HS-27A (cell line): ENCODE data around the gene HBM.
"Not testable (repeated sequence)": the region's sequence is repeated elsewhere in the genome, so short reads cannot be mapped to it uniquely, and the experiment has no call there.

Experiments
- DNase-seq: peaks from one replicate; pipeline ENCODE4 v3.0.0-alpha.2; 2012; ENCODE audit warnings: low read depth, missing footprints

Gene HBM

DNA sequence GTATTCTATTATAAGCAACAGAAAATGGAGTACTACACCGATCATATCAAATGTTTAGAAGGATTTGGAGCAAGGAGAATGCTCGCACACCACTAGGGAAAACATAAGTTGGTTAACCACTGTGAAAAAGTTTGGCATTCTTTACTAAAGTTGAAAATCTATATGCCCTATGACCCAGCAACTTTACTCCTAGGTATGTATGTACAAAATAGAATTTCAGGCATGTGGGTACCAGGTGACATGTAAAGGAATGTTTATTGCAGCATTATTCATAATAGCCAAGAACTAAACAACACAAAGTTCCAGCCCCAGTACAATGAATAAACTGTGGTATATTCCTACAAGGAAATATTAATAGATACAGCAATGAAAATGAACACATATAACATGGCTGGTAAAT lies 19.1 kb upstream of the HBM start:
- DNase-seq: no peak

DNA sequence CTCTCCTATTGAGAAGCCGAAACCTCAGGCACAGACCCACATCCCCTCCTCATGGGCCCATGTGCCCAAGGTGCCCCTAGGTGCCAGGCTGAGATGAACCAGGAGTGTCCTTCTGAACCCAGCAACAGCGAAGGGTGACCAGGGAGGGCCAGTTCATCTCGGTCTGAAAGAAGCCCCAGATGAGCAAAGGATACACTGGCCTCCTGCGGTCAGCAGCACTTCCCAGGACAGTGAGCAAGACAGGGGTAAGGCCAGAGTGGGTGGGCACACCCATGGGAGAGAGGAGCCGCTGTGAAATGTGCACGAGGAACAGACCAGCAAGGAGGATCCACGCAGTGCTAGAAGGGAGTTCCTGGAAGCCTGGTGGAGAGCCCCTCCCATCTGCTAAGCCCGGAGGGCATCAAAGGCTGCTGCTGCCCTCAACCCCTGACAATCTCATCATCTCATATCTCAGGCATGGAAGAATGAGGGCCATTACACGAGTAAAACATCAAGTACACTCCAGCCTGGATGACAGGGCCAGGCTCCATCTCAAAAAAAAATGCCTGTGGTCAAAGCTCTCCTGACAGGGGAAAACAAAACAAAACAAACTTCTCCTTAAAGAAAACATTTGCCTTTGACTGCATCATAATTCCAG lies 16.6 kb upstream of the HBM start:
- no peak for DNase-seq

DNA sequence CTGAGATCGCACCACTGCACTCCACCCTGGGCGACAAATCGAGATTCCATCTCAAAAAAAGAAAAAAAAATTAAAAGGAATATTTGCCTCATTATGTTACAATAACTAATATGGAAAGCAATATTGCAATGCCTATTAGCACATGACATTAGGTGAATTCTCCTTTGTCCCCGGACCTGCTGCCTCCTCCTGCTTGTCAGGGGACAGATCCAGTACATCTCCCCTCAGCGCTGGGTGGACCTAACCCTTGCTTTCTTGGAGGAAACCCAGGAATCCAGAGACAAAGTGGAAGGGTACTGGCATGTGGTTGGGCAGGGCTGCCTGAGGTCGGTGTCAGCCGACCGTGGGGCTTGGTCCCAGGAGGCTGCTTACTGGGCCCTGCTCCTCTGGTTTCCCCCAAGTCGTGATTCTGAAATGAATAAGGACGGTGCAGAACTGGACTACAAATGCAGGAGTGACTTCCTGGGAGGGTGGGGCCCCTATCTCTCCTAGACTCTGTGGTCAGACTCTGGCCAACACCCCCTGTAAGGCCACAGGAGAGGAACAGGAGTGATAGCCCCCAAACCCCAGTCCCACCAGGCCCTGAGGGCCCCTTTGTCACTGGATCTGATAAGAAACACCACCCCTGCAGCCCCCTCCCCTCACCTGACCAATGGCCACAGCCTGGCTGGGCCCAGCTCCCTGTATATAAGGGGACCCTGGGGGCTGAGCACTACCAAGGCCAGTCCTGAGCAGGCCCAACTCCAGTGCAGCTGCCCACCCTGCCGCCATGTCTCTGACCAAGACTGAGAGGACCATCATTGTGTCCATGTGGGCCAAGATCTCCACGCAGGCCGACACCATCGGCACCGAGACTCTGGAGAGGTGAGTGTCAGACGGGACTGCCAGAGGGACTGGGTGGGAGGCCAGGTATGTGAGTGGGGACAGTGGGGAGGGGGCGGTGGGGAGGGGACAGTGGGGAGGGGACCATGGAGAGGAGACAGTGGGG lies 13.3 kb upstream of the HBM start, which contains the start of gene HBZ:
Gene HBZ, plus strand, starts transcription at position 504 of the 988 bp plus-strand sequence. Its CDS starts 266 bp downstream, at position 770.
- no peak for DNase-seq

DNA sequence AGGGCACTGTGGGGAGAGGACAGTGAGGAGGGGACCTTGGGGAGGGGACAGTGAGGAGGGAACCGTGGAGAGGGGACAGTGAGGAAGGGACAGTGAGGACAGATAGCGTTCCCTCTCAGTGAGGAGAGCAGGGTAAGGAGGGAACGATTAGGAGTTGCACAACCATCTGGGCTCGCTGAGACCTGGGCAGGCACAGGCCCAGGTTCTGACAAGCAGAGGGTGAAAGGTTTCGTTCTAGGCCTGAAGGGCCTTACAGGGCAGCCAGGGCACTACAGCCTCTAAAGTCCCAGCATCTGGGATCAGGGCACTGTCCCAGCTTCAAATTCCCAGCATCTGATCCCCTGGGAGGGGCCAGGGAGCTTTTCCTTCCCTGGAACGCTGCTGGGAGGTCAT lies 12.7 kb upstream of the HBM start:
- not testable (repeated sequence) for DNase-seq

DNA sequence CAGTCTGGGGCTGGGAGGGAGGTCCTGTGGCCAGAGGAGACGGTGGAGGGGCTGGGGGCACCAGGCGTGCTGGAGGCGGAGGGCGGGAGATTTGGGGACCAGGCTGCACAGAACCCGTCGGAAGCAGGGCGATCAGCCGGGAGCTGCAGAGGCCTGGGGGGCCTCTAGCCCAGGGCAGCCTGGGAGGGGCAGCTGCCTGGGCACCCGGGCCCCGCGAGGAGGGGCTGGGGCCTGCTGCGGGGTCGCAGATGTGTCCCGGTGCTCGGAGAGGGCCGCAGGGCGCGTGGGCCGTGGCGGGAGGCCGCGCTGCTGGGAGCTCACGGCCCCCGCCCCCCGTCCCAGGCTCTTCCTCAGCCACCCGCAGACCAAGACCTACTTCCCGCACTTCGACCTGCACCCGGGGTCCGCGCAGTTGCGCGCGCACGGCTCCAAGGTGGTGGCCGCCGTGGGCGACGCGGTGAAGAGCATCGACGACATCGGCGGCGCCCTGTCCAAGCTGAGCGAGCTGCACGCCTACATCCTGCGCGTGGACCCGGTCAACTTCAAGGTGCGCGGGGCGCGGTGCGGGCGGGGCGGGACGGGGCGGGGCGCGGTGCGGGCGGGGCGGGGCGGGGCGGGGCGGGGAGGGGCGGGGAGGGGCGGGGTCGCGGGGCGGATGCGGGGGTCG lies 12.1 kb upstream of the HBM start:
- not testable (repeated sequence) for DNase-seq

DNA sequence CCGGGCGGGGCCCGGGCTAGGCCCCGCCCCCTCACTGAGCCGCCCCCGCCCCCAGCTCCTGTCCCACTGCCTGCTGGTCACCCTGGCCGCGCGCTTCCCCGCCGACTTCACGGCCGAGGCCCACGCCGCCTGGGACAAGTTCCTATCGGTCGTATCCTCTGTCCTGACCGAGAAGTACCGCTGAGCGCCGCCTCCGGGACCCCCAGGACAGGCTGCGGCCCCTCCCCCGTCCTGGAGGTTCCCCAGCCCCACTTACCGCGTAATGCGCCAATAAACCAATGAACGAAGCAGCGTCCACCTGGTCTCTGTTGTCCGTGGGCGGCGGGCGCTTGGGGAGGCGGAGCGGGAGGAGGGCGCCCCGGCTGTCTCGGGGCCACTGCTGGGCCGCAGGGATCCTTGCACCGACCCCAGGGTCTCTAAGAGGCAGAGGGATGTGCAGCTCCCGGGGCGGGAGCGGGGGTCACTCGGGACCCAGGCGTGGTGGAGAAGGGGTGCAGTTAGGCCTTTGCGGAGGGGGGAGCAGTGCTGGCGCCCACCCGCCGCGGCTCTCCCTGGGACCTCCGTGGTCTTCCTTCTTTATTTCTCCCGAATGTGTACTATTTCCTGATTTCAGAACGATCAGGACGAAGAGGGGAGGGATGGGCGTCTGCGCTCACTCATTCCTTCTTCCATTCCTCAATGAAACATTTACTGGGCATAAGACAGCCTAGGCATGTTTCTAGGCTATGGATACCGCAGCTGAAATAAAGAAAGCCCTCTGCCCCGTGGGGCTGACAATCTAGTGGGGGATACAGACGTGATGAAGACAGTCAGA lies 11.4 kb upstream of the HBM start:
- DNase-seq: no peak

DNA sequence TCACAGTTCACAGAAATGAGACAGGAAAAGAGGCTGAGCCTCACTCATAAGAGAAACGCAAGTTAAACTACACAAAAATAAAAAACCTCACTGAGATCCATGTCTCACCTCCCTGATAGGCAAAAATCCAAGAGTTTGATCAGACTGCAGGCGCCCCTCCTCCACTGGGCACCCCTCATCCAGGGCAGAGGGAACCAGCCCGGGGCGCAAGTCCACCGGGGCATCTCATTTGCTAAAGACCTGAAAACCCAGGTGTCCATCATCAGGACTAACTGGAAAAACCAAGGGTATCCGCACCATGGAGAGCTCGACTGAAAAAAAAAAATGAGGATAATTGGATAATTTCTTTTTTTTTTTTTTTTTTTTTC lies 10.8 kb upstream of the HBM start:
- no peak for DNase-seq

DNA sequence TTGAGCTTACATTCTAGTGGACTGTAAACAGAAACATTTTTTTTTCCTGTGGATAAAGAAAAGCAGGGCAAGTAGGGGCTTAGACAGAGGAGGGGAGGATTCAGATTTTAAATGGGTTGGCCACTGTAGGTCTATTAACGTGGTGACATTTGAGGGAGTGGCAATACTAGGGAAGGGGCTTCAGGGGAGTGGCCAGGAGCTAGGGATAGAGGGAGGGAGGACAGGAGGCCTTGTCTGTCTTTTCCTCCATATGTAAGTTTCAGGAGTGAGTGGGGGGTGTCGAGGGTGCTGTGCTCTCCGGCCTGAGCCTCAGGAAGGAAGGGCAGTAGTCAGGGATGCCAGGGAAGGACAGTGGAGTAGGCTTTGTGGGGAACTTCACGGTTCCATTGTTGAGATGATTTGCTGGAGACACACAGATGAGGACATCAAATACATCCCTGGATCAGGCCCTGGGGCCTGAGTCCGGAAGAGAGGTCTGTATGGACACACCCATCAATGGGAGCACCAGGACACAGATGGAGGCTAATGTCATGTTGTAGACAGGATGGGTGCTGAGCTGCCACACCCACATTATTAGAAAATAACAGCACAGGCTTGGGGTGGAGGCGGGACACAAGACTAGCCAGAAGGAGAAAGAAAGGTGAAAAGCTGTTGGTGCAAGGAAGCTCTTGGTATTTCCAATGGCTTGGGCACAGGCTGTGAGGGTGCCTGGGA lies 6.5 kb upstream of the HBM start:
- DNase-seq: no peak

DNA sequence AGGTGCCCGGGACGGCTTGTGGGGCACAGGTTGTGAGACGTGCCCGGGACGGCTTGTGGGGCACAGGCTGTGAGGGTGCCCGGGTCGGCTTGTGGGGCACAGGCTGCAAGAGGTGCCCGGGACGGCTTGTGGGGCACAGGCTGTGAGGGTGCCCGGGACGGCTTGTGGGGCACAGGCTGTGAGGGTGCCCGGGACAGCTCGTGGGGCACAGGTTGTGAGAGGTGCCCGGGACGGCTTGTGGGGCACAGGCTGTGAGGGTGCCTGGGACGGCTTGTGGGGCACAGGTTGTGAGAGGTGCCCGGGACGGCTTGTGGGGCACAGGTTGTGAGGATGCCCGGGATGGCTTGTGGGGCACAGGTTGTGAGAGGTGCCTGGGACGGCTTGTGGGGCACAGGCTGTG lies 5.5 kb upstream of the HBM start:
- DNase-seq: not testable (repeated sequence)

DNA sequence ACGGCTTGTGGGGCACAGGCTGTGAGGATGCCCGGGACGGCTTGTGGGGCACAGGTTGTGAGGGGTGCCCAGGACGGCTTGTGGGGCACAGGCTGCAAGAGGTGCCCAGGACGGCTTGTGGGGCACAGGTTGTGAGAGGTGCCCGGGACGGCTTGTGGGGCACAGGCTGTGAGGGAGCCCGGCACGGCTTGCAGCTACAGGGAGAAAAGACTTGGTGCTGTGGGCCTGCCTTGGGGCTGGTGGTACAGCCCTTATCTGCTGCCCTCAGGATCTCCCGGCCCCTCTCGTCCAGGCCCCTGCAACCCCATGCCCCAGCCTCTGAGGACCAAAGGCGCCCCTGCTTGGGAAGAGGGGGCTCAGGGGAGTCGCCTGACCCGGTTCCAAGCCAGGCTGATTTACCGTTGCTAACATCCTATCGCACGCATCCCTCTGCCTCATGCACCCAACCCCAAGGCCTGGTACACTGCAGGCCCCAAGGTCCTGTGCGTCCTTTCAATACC lies 5.0 kb upstream of the HBM start:
- DNase-seq: no peak

DNA sequence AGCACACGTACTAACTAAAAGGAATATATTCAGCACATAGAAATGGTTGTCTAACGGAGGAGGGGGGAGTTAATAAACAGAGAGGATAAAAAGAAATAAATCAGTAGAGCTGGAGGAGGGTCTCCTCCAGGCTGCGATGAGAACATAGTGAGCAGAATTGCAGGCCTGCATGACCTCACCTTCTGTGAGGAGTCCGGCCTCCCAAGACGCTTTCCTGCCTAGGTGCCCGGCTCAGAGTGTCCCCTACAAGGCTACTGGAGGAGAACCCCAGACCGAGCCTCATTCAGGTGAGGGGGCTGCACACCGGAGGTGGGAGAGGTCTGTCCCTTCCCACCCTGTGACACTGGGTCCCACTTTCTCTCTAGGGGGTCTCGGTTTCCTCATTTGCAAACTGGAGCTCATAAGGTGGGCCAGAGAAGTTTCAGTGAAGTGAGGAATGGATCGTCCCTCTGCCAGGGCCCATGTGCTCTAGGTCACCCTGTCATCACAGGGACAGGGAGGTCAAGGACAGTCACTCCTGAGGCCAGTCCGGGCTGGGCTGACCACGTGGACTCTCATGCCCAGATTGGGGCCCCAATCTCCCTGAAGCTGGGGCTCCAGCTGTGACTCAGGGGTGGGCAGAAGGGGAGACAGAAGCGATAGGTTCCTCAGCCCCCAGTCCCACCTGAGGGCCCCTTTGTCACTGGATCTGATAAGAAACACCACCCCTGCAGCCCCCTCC lies 3.3 kb upstream of the HBM start:
- DNase-seq: no peak

DNA sequence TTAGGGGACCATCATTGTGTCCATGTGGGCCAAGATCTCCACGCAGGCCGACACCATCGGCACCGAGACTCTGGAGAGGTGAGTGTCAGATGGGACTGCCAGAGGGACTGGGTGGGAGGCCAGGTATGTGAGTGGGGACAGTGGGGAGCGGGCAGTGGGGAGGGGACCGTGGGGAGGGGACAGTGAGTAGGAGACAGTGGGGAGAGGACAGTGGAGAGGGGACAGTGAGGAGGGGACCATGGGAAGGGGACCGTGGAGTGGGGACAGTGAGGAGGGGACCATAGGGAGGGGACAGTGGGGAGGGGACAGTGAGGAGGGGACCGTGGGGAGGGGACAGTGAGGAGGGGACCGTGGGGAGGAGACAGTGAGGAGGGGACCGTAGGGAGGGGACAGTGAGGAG lies 2.6 kb upstream of the HBM start:
- DNase-seq: not testable (repeated sequence)

DNA sequence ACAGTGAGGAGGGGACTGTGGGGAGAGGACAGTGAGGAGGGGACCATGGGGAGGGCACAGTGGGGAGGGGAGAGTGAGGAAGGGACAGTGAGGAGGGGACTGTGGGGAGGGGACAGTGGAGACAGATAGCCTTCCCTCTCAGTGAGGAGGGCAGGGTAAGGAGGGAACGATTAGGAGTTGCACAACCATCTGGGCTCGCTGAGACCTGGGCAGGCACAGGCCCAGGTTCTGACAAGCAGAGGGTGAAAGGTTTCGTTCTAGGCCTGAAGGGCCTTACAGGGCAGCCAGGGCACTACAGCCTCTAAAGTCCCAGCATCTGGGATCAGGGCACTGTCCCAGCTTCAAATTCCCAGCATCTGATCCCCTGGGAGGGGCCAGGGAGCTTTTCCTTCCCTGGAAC lies 2.1 kb upstream of the HBM start:
- DNase-seq: not testable (repeated sequence)

DNA sequence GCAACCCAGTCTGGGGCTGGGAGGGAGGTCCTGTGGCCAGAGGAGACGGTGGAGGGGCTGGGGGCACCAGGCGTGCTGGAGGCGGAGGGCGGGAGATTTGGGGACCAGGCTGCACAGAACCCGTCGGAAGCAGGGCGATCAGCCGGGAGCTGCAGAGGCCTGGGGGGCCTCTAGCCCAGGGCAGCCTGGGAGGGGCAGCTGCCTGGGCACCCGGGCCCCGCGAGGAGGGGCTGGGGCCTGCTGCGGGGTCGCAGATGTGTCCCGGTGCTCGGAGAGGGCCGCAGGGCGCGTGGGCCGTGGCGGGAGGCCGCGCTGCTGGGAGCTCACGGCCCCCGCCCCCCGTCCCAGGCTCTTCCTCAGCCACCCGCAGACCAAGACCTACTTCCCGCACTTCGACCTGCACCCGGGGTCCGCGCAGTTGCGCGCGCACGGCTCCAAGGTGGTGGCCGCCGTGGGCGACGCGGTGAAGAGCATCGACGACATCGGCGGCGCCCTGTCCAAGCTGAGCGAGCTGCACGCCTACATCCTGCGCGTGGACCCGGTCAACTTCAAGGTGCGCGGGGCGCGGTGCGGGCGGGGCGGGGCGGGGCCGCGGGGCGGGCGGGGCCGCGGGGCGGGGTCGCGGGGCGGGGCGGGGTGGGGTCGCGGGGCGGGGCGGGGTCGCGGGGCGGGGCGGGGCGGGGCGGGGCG lies 1.5 kb upstream of the HBM start:
- not testable (repeated sequence) for DNase-seq

DNA sequence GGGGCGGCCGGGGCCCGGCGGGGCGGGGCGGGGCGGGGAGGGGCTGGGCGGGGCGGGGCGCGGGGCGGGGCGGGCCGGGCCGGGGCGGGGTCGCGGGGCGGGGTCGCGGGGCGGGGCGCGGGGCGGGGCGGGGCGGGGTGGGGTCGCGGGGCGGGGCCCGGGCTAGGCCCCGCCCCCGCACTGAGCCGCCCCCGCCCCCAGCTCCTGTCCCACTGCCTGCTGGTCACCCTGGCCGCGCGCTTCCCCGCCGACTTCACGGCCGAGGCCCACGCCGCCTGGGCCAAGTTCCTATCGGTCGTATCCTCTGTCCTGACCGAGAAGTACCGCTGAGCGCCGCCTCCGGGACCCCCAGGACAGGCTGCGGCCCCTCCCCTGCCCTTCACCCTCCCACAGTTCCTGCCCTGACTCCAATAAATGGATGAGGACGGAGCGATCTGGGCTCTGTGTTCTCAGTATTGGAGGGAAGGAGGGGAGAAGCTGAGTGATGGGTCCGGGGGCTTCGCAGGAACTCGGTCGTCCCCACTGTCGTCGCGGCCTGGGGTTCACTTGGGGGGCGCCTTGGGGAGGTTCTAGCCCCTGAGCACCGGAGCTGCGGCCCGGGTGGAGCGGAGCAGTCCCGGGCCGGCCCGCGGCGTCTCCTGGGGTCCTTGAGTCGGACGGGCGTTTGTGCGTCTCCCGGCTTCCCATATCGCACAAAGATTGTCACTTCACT lies 795 bp upstream of the HBM start:
- no peak for DNase-seq

DNA sequence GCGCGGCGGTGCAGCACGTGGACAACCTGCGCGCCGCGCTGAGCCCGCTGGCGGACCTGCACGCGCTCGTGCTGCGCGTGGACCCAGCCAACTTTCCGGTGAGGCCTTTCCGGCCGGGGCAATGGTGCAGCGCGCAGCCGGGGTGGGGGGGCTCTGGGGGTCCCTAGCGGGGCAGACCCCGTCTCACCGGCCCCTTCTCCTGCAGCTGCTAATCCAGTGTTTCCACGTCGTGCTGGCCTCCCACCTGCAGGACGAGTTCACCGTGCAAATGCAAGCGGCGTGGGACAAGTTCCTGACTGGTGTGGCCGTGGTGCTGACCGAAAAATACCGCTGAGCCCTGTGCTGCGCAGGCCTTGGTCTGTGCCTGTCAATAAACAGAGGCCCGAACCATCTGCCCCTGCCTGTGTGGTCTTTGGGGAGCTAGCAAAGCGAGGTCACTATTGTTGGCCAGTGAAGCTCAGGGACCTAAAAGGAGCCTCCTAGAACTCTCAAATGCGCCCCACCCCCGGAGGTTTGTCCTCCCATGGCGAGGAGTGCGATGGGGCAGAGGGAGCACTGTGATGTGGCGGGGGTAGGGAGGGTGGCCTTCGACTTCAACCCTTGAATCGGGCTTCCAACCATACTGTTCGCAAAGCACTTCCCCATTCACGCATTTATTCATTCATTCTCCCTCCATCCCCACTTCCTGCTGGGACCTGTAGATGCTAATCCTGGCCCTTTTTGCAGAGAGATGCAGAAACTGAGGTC lies 770 bp downstream of the HBM start:
- no peak for DNase-seq

DNA sequence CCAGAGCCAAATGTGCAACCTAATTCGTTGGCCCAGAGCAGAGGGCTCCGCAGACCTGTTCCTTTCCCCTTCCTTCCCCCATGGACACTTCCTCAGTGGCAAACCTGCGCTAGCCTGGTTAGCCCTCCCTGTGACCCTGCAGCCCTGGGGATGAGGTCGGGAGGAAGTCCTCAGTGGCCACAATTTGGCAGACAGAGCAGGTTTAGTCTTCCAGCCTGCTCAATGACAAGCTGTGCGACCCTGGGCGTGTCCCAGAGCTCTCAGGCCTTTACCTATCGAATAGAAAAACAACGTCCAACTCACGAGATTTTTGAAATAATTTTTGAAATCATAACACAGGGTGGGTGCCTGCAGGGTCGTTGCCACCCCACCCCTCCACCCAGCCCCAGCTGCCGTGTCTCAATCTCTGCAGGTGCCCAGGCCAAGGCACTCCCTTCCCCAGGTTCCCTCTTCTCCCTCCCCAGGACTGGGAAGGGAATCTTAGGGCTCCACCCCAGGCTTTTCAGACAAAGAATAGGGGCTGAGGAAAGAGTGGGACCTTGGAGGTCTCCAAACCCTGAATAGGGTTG lies 1.4 kb downstream of the HBM start:
- no peak for DNase-seq

DNA sequence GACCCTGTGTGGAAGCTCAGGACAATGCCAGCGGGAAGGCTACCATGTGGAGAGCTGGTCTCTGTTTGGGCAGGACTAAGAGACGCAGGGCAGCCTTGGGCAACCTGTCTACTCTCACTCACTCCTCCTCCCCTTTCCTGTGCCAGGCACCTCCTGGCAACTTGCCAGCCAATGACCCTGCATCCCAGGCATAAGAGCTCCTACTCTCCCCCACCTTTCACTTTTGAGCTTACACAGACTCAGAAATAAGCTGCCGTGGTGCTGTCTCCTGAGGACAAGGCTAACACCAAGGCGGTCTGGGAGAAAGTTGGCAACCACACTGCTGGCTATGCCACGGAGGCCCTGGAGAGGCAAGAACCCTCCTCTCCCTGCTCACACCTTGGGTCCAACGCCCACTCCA lies 2.6 kb downstream of the HBM start:
- DNase-seq: no peak
